NCI-H748 (cell line): ENCODE results near the gene IL10RB.
A peak's percentile ranks its signal among the peaks of the same experiment; 100 is the strongest.
"Not testable (repeated sequence)": the region's sequence is repeated elsewhere in the genome, so short reads cannot be mapped to it uniquely, and the experiment has no call there.

ENCODE experiments used
- DNase-seq: peaks from one replicate; lab custom pipeline; 2025; ENCODE audit not compliant: unreplicated experiment; lab: John Stamatoyannopoulos, UW

Gene IL10RB

DNA sequence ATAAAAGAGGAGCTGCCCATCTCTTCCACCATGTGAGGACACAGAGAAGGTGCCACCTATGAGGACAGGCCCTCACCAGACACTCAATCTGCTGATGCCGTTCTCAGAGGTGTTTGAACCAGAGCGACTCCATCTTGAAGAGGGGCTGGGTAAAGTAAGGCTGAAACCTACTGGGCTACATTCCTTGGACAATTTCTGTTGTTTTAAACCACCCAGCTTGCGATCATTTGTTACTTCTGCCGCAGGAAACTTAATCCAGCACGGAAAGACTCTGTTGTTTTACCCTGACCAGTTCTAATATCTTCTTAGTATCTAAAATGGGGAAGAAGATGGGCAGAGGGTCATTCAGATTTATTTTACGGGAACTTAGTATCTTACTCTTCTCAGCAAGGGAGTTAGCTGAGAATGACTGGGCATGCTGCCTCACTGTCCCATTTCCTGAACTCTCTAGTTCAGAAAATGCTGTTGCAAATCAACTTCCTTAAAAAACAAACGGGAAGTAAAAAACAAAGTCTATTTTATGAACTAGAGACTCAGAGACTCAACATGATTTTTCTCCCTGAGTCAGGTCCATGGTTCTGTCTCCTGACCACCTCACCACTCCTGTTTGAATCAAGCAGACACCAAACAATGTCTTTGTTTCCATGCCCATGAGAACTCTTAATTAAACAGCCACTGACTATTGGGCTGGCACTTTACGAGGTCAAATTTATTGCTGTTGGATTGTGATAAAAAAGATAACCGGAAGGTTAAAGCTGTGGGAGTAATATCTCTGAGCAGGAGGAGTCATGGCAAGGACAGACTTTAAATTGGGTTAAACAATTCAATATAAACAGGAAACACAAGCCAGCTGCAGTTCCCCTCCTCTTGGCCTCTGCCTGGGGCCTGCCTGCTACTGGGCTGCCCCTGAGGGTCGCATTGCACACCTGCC is 34.8 kb downstream of the IL10RB start:
- peak; percentile 64 for DNase-seq

DNA sequence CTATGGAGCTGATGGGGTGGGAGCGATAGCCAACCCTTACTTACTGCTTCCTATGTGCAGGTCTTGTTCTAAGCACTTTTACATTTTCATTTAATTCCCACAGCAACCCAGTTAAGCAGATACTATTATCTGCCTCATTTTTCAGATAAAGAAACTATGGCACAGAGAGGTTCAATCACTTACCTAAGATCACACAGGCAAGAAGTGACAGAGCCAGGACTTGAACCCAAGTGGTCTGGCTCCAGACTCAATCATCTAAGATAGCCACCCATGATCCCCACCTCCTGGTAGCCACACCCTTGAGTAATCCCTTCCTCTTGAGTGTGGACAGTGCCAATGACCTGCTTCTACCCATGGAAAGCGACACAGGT is 35.5 kb downstream of the IL10RB start:
- DNase-seq: no peak

DNA sequence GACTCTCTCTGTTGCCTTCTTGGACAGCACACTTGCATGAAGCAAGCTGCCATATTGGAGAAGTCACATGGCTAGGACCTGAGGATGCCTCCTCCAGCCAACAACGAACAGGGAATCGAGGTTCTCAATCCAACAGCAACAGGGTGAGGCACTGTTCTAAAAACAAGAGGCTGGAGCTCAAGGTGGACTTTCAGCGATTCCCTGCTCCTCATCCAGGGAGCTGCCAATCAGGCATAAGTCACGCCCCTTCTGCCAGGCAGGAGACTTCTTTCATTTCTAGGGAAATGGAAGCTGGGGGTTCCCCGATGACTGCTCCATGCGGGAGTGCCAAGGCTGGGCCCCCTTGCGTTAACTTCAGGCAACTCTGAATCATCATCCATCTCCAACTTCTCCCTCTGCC is 35.9 kb downstream of the IL10RB start:
- DNase-seq: no peak

DNA sequence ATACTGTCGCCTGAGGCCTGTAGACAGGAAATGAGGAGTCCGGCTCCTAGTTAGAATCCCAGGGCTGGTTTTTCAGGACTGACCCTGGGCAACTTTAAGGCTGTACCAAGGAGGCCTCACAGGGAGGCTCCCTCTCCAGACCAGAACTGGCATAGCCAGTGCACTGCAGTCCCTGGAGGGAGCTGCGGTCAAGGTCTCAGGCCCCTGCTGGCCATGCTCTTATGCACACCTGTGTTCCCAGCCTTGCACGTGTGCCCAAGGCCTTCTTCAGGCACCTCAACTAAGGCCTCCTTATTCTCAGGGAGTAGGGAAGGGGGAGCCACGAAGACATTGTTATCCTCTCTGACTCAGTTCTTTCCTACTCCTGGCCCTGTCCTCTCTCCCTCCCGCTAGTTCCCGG is 36.6 kb downstream of the IL10RB start:
- DNase-seq: no peak

DNA sequence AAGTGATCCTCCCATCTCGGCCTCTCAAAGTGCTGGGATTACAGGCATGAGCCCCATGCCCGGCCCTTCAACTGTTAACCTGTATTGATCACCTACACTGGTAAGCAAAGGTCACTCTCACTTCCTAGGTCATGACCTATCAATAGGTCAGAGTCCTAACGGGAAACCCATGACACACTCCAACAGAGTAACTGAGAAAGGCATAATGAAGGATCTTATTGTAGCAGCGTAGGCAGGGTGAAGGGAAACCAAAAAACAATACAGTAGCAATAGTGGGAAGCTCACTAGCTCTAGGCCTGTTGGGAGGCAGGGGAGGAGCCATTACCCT is 39.1 kb downstream of the IL10RB start:
- DNase-seq: no peak

DNA sequence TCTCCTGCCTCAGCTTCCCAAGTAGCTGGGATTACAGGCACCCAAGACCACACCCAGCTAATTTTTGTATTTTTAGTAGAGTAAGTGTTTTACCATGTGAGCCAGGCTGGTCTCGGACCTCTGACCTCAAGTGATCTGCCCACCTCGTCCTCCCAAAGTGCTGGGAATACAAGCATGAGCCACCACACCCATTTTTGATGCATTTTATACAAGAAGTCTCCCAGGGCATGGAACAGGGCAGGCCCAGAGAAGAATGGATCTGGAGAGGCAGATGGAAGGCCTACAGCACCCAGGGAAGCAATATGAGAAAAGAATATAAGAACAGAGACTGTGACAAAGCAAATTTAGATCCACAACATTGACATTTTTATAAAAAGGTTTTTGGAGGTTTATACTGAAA is 39.8 kb downstream of the IL10RB start:
- no peak for DNase-seq

DNA sequence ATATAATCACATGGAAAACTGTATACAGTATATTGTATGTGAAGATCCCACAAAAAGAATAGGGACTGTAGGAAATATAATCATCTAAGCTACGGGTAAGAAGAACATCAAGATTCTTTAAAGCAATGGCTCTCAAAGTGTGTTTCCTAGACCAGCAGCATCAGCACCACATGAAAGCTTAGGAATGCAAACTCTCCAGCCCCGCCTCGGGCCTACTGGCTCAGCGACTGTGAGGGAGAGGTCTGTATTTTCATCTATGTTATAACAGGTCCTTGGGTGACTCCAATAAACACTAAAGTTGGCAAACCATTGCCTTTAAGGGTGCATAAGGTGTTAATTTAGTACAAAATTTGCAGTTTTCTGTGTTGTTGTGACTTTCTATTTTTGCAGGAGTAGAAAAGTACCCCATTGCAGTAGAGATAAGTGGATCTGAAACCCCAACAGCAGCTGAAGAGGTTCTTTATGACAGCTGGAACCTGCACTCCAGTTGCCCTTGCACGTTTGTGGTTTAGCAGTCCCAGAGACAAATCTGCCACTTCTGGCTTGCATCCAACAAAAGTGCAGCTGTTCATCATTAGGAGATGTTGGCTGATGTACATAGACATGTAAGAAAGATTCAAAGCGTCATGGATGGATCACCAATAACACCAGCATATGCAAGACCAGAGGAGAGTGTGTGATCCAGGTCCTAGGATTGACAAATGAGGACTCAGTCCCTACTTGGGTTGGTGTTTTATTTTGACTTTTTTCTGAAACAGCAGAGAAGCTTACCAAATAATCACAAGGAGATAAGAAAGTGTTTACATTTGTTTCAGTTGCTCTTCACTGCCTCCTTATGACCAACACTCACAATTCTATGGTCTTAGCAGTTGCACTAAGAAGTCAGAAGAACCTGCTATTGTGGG is 42.7 kb downstream of the IL10RB start:
- peak; percentile 82 for DNase-seq

DNA sequence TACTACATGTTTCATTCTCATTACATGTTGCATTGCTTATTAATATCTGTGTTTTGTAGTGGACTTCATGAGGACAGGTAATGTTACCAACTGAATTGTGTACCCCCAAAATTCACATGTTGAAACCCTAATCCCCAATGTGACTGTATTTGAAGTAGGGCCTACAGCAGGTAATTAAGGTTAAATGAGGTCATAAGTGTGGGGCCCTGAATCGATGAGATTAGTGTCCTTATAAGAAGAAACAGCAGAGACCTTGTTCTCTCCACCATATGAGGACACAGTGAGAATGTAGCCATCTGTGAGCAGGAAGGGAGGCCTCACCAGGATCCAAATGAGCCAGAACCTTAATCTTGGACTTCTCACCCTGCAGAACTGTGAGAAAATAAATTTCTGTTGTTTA is 43.6 kb downstream of the IL10RB start:
- DNase-seq: no peak

DNA sequence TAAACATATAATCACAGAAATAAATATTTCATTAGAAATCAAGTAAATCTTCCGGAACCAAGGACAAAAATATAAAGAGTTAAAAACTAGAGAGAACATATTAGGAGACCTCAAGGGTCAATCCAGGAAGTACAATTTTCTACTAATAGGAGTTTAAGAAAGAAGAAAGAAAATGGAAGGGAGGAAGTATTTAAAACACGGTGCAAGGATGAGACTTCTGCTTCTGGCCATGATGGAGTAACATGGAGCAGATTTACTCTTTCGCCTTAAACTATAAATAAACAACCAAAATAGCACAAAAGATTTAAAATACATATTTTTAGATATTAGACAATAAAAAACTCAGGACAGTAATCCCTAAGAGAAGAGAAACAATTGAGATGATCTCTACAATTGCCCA is 46.0 kb downstream of the IL10RB start:
- DNase-seq: no peak

DNA sequence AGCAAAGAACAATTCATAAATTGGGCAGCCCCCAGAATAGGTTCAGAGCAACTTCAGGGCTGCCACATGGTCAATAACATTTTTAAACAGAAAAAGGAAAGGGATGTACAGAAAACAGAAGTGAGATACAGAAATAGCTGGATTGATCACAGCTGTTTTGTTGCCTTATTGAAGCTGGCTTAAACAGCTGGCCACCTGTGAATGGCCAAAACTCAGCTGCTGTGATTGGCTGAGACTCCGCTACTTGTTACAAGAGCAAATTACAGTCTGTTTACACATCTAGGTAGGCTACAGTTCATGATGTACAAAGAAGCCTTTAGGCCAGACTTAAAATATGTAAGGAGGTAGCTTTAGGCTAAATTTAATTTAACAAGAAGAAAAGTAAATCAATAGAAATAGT is 47.0 kb downstream of the IL10RB start:
- peak; percentile 9 for DNase-seq

DNA sequence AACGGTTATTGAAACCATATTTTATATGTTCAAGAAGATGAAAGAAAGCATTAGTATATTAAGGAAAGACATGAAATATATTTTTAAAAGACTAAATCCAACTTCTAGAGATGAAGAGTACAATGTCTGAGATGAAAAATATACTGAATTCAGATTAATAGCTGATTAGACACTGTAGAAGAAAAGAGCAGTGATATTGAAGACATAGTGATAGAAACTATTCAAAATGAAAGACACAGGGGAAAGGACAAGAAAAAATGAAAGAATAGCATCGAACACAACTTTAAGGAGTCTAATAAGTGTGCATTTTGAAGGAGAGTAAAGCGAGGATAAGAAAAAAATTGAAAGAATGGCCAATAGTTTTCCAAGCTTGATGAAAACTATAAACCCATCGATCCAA is 47.4 kb downstream of the IL10RB start:
- DNase-seq: no peak

DNA sequence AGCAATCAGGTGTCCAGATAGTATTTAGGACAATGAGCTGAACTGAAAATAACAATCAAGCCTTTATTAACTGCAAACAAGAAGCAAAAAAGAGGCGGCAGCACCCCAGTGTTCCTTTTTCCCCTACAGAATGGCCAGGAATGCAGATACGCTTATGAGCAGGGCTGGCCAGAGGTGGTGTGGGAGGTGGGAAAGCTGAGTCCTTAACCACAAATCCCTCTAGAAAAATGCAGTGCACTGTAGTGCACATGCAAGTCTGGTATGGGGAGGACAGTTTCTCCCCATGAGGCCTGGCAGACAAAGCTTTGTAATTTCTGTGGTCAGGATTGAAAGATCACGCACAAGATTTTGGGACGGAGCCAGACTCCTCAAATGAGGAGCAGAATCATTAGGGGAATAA is 47.9 kb downstream of the IL10RB start:
- DNase-seq: no peak

DNA sequence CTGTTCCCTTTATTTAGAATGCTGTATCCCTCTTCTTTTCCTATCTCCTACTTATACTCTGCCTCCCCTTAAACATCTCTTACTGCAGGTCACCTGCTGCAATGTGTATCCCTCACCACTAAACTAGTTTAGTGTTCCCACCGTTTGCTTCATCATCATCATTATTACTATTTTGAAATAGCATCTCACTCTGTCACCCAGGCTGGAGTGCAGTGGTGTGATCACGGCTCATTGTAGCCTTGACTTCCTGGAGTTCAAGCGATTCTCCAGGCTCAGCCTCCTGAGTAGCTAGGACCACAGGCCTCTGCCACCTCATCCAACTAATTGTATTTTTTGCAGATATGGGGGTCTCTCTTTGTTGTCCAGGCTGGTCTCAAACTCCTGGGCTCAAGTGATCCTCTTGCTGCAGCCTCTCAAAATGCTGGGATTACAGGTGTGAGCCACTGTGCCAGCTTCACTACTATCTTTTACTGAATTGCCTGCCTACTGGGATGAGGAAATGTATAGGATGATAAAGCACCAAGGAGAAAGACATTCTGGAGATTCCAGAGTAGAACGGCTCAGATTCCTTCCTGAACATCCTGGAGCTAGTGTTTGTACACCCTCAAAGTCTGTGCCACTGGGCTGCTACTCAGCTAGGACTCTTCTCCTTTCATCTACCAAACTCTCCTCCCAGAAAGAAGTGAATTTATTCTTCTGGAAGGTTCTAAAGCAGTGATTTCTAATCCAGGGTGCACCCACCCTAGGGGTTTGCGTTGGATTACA is 50.0 kb downstream of the IL10RB start:
- no peak for DNase-seq

DNA sequence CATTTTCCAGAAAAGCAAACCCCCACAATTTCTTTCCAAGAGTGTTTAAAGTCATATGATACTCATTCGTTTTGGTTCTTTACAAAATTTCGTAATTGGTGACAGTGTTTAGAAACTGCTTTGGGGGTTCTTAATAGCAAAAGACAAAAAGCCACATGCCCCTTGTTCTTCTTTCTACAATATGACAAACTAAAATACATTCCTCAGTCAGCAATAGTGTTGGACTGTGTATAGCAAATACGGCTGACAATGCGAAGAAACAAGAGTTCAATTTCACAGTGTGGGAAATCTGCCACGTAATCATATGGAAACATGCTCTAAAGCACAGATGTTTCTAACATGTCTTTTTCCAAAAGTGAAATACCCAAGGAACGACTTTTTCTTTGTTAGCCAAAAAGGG is 51.0 kb downstream of the IL10RB start:
- DNase-seq: no peak

DNA sequence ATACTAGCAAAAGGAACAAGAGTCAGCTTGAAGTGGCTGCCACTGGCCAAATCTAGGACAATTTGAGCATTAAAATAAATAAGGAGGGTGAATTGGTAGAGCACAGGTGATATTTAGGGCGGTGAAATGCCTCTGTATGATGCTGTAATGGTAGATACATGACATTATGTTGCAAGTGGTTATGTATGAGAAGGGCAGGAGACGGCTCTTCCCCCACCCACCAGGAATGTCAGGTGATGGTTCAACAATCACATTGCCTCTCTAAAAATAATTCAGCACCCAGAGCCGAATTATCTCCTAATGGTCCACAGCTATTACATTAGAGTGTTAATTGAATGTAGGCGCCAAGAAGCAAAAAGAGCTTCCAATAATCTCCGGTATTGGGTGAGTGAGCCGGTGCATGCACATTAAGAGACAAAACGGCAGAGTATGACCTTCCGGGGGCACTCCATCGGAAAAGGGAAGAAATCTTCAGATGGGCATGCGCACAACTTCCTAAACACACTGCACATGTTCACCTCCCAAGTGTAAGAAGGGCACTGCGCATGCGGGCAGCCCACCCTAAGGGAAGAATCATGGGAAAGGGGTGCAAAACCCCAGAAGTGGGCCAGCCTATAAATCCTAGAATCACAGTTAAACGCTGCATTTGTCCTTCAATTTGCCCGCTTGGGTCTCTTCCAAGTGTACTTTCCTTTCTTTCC is 51.8 kb downstream of the IL10RB start:
- DNase-seq: no peak

DNA sequence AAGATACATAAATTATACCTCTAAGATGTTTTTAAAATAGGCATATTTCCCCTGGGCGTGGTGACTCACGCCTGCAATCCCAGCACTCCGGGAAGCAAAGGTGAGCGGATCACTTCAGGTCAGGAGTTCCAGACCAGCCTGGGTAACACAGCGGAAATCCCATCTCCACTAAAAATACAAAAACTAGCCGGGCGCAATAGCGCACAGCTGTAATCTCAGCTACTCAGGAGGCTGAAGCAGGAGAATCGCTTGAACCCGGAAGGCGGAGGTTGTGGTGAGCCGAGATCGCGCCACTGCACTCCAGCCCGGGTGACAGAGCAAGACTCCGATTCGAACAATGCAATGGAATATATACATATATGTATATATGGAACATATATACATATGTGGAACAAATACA is 54.8 kb downstream of the IL10RB start:
- not testable (repeated sequence) for DNase-seq

DNA sequence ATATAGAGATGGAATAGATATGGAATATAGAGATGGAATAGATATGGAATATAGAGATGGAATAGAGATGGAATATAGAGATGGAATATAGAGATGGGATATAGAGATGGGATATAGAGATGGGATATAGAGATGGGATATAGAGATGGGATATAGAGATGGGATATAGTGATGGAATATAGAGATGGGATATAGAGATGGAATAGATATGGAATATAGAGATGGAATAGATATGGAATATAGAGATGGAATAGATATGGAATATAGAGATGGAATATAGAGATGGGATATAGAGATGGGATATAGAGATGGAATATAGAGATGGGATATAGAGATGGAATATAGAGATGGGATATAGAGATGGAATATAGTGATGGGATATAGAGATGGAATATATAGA is 57.4 kb downstream of the IL10RB start:
- not testable (repeated sequence) for DNase-seq

DNA sequence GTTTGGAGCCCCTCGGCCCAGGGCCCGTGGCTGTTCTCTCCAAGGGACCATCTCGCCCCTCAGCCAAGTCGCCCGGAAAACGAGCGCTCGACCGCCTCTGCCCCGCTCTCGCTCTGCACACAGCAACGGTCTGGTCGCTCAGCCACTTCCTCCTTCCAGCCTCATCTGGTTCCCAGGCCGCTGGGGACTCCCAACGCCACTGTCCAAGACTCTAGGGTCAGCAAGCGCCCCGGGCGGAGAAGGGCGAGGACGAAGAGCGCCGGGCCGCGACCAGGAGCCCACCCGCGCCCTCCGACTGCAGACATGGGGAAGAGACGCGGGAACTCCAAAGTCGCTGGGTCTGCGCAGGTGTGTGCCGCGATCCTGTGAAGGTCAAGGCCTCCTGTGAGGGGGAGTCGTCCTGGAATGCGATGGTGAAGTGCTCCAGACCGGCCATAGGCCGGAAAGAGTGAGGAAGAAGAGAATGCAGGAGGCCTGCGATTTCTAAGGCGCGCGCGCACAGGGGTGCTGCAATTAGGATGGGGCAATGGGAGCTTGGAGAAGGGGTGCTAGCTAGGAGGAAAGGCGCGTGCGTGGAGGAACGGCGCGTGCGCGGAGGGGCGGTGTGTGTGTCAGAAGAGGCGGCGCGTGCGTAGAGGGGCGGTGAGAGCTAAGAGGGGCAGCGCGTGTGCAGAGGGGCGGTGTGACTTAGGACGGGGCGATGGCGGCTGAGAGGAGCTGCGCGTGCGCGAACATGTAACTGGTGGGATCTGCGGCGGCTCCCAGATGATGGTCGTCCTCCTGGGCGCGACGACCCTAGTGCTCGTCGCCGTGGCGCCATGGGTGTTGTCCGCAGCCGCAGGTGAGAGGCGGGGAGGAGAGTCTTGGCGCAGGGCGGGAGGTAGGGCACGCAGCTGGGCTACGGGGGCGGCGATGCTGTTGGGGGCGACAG is 58.4 kb downstream of the IL10RB start, which contains the start of gene IFNAR1:
TSS of gene IFNAR1 (plus strand) at position 680 of the 931 bp plus-strand sequence. CDS start at position 766, 86 bp downstream.
- peak; percentile 98 for DNase-seq

DNA sequence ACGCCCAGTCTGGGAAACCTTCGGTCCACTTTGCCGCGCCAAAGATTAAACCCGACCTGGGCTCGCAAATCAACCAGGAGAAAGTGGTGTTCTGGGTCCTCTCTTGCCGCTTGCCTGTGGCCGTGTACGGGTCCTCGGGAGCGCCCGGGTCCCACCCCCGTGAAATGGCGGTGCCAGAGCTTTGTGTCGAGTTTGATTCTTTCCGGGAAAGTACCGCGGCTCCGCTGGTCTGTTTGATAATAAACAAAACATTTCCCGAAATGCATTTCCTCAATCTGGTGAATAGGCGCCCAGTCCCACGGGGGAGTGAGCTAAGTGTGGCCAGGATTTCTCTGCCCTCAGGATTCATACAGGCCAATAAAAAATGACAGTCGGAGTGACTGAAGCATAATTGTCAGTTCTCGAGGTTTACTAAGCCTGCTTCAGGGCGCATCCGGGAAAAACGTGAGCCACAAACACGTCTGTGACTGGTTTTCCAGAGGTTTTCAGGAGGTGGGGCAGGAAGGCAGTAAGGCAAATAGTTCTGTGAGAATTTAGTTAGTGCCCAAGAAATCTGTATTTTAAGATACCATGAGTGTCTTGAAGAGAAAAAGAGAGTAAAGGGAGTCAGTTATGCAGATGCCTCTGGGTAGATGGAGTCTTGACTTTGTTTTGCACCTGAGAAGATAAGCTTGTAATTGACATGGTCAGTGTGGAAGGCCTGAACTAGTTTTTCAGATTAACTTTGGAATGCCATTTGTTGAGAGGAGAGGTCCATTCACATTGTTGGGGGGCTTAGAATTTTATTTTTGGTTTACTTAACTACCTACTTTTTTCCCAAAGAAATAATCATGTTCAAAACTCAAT is 59.3 kb downstream of the IL10RB start:
- DNase-seq: peak; percentile 82
